GM18511 (cell line): ENCODE measurements around the gene RBM11.

Experiments
- ATAC-seq: cut with Tn5 transposase; IDR thresholded peaks from one replicate; pipeline ENCODE4 v1.9.1; 2021; ENCODE audit warnings: mild to moderate bottlenecking, moderate library complexity; ENCODE audit not compliant: unreplicated experiment

RBM11 gene

DNA sequence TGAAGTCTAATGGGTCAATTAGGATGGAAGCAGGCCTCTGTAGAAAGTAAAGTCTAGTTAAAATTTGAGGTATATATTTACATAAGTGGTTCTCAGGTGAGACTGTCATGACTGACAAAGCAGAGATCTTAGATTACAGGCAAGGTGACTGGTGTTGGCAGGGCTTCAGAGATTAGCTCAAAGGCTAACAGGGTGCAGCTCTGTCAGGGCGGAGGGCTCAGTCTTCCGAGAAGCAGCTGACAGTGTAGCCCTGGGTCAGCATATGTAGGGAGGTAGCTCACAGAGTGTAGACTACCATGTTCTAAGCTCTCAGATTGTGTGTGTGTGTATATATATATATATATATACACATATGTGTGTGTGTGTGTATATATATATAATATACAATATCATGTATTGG is 54.7 kb downstream of the RBM11 start:
- no peak for ATAC-seq

DNA sequence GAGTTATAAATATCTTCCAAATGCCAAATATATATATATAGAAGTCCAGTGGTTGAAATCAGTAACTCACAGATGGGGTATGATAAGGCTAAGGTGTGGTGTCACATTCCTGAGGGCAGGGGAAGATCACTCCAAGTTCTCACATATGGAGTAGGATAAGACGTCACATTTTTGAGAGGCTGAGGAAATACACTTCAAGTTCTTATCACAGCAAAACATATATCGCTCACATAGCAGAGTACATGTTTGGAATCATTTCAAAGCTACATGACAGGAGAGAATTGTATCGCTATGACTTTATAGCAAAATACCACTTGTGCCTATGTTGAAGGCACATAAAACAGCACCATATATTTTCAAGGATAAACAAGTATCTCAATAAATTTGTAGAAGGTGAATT is 55.1 kb downstream of the RBM11 start:
- no peak for ATAC-seq

DNA sequence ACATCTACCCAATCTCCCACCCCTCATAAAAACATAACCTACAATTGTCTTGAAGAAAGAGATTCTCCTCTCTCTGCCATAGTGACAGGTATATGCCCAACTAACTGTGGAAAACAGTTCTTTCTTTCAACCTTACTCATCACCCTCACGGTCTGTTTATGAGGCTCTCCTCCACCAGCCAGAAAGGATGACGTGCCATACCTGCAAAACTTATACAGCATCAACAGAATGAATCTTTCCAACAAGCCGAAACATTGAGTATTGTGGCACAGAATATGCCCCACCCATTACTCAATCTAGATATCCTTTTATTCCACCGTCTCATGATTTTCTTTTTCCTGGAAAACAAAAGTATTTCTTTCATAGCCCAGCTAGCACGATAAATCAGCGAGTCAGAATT is 55.7 kb downstream of the RBM11 start:
- no peak for ATAC-seq

DNA sequence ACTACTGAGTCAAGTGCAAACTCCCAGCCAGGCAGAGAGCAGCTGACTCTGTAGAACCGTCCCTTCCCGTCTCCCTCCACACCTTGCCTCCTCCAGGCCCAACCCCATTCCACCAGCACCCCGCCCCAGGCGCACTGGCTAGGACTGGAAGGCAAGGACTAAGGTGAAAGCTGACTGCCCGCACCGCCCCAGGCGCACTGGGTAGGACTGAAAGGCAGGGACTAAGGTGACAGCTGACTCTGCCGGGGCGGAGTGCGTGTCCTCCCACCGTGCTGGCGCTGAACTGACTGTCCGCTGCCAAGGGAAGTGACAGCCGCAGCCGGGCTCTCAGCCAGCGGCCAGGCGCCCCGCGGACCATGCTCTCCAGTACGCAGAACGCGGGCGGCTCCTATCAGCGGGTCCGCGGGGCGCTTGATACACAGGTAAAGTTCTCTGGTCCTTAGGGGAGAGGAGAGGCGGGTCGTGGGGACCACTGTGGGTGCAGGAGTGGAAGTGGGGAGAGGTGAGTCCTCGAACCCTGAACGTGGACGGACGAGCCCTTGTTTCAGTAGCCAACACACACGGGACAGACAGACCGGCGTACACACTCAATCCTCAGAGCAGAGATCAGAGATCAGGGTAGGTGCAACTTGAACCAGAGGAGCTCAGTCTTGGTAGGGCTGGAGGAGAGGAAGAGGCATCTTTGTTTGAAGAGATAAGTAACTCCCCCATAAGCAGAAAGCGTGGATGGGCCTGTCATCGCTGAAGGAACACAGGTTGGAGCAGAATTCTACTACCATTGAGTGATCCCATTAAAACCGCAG is 58.0 kb downstream of the RBM11 start:
- no peak for ATAC-seq

- no peak for ATAC-seq
These were observed 59.8 kb downstream of the RBM11 start for GRCh38 chr21:14275702-14276205.
